GM12891 (cell line): ENCODE results near the gene IDE.
"Not testable (repeated sequence)": the region's sequence is repeated elsewhere in the genome, so short reads cannot be mapped to it uniquely, and the experiment has no call there.

Experiments
- DNase-seq: peaks from one replicate; pipeline ENCODE4 v3.0.0; 2011; ENCODE audit warnings: low spot score; ENCODE audit not compliant: insufficient read length
- FAIRE-seq: peaks from 2 replicates; lab custom pipeline; 2011; peaks lifted over from hg19 to GRCh38; lab: Jason Lieb, UNC
- PAX5 ChIP-seq: IDR thresholded peaks from 2 replicates; pipeline ENCODE4 v1.6.1; 2011; ENCODE audit warnings: low read length, moderate library complexity, mild to moderate bottlenecking; ENCODE audit not compliant: insufficient read depth, severe bottlenecking
- POLR2A ChIP-seq: IDR thresholded peaks from 2 replicates; pipeline ENCODE4 v1.6.1; 2011; ENCODE audit warnings: low read depth, low read length, control low read depth
- POLR2AphosphoS5 ChIP-seq: IDR thresholded peaks from 2 replicates; pipeline ENCODE4 v1.6.1; 2011; ENCODE audit warnings: low read depth, low read length, control low read depth
- POU2F2 ChIP-seq: IDR thresholded peaks from 2 replicates; pipeline ENCODE4 v1.6.1; 2011; ENCODE audit warnings: low read depth, mild to moderate bottlenecking, control low read depth, low read length, moderate library complexity
- SPI1 ChIP-seq: IDR thresholded peaks from 2 replicates; pipeline ENCODE4 v1.6.1; 2011; ENCODE audit warnings: low read depth, low read length, control low read depth
- TAF1 ChIP-seq: IDR thresholded peaks from 2 replicates; pipeline ENCODE4 v1.6.1; 2011; ENCODE audit warnings: low read depth, low read length, control low read depth

Gene IDE

GRCh38 chr10:92591550-92592022 lies 17.7 kb upstream of the IDE start:
- FAIRE-seq (peak; percentile 98), DNase-seq (peak; percentile 69)
- TF ChIP-seq PAX5: peak; percentile 40
- peak; percentile 68; the same call in 1 of the 2 replicates for TF ChIP-seq TAF1
- TF ChIP-seq POLR2AphosphoS5: peak; percentile 90
- TF ChIP-seq POLR2A: peak; percentile 76
- no peak for TF ChIP-seq SPI1
- no peak for TF ChIP-seq POU2F2

DNA sequence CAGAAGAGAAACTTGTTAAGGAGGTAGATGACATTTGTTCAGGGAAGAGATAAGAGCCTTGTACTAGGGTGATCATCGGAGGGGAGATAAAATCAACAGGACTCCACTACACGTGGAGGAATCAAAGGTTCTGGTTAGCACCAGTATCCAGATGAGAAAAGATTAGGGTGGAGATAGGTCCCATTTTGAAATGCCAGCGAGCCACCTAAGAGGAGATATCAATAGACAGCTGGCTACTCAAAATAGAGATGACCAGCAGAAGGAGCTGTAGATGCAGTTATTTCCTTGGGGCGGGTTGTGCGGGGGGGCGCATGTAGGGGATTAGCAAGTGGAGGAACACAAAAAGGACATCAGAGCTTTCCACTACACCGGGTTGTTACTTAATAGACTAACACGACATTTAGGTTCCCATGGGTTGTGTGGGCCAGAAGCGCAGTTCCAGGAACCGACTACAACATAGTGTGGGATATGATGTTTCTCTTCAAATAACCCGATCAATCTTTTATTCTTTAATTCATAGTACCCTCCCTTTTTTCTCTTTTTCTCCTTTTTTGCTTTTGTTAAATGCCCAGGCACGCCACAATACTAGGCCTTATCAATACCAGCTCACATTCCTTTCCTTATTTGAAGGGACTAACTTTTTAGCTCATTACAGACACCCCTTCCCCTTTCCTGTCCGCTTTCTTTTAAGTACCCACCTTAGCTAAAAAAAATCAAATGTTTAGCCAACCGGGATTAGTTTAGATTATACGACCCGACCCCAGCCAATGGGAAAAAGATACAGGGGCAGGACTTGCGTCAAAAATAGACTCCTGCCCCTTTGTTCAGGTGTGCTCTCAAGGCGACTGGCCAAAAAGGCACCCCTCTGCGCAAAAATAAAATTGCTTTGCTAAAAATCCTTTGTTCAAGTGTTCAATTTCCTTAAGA lies 17.0 kb upstream of the IDE start:
- peak; percentile 85 for FAIRE-seq
- DNase-seq: peak; percentile 17

DNA sequence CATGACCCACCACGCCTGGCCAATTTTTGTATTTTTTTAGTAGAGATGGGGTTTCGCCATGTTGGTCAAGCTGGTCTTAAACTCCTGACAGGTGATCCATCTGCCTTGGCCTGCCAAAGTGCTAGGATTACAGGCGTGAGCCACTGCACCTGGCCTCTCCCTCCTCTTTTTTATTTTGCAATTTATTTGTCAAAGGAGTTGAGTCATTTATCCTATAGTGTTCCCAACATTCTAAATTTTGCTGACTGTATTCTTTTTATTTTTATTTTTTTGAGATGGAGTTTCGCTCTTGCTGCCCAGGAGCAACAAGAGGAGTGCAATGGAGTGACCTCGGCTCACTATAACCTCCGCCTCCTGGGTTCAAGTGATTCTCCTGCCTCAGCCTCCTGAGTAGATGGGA lies 8.5 kb upstream of the IDE start:
- not testable (repeated sequence) for DNase-seq, FAIRE-seq

More for the DNA sequence above, 17.0 kb upstream of the IDE start:
- TF ChIP-seq TAF1 (no peak), SPI1 (no peak), POLR2AphosphoS5 (no peak), POU2F2 (no peak), POLR2A (no peak), PAX5 (no peak)

GRCh38 chr10:92575961-92576360 lies 2.1 kb upstream of the IDE start:
- FAIRE-seq: no peak
- DNase-seq: no peak
- no peak for TF ChIP-seq TAF1
- no peak for TF ChIP-seq POLR2A
- TF ChIP-seq PAX5: no peak
- TF ChIP-seq SPI1: no peak
- TF ChIP-seq POLR2AphosphoS5: no peak
- no peak for TF ChIP-seq POU2F2

- DNase-seq (no peak), FAIRE-seq (no peak)
- TF ChIP-seq TAF1 (no peak; the same call in 1 of the 2 replicates), PAX5 (no peak), SPI1 (no peak), POU2F2 (no peak)
Measured at GRCh38 chr10:92574548-92575261, 812 bp upstream of the IDE start.

- TF ChIP-seq TAF1 (no peak), POLR2A (no peak), PAX5 (no peak), SPI1 (no peak), POLR2AphosphoS5 (no peak), POU2F2 (no peak)
- FAIRE-seq: no peak
- DNase-seq: no peak
Measured at GRCh38 chr10:92573091-92573797, 649 bp downstream of the IDE start.

DNA sequence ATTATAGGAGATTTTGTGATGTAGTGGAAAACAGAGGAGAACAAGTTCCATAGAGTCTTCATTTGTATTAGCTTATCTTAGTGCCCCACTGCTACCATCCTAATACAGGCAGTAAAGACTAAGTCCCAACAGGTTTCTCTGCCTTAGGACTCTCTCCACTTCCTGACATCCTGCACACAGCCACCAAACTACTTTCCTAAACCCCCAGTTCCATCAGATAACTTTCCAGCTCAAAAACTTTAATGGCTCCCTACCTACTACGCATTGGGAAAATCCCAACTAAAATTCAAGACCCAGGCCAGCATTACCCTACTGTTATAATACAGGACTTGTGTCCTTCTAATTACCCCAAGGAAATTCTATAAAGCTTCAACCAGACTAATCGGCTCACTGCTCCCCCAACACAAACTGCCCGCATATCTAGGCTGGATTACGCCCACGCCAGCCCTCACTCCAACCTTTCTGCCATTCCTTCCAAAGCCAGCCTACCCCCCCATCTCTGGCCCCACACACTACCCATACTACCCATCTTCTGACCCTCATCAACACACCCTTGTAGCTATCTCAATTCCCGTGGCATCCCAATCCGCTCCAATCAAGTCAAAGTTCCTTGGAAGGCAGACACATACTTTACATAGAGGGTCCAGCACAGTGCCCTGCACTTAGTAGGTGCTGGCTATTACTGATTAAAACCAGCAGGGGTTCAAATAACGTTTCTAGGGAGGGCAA lies 1.4 kb downstream of the IDE start:
- no peak for DNase-seq
- FAIRE-seq: no peak
- no peak for TF ChIP-seq SPI1
- TF ChIP-seq POLR2AphosphoS5: no peak

- FAIRE-seq (no peak), DNase-seq (no peak)
- TF ChIP-seq PAX5: no peak
- no peak for TF ChIP-seq POU2F2
- TF ChIP-seq SPI1: no peak
- TF ChIP-seq TAF1: no peak
- no peak for TF ChIP-seq POLR2A
- no peak for TF ChIP-seq POLR2AphosphoS5
Measured at GRCh38 chr10:92571649-92572048, 2.2 kb downstream of the IDE start.

GRCh38 chr10:92569663-92570062 lies 4.2 kb downstream of the IDE start:
- FAIRE-seq: not testable (repeated sequence)

More at GRCh38 chr10:92569663-92570062, 4.2 kb downstream of the IDE start:
- not testable (repeated sequence) for DNase-seq
